HL-60 (cell line): ENCODE measurements around the gene MUSTN1.

Experiments used
- GABPA ChIP-seq: IDR thresholded peaks from 2 replicates; pipeline ENCODE4 v1.6.1; 2012; ENCODE audit warnings: low read depth
- POLR2AphosphoS5 ChIP-seq: IDR thresholded peaks from 2 replicates; pipeline ENCODE4 v1.6.1; 2012; ENCODE audit warnings: low read depth
- REST ChIP-seq: IDR thresholded peaks from 2 replicates; pipeline ENCODE4 v1.6.1; 2012; ENCODE audit warnings: low read depth; ENCODE audit not compliant: insufficient replicate concordance
- TF ChIP-seq, protein P1 (sequence below): IDR thresholded peaks from one replicate; pipeline ENCODE4 v1.5.1; 2011; ENCODE audit warnings: low read length, control low read depth, inconsistent platforms; ENCODE audit not compliant: insufficient read depth

- TF ChIP-seq, protein P1, sequence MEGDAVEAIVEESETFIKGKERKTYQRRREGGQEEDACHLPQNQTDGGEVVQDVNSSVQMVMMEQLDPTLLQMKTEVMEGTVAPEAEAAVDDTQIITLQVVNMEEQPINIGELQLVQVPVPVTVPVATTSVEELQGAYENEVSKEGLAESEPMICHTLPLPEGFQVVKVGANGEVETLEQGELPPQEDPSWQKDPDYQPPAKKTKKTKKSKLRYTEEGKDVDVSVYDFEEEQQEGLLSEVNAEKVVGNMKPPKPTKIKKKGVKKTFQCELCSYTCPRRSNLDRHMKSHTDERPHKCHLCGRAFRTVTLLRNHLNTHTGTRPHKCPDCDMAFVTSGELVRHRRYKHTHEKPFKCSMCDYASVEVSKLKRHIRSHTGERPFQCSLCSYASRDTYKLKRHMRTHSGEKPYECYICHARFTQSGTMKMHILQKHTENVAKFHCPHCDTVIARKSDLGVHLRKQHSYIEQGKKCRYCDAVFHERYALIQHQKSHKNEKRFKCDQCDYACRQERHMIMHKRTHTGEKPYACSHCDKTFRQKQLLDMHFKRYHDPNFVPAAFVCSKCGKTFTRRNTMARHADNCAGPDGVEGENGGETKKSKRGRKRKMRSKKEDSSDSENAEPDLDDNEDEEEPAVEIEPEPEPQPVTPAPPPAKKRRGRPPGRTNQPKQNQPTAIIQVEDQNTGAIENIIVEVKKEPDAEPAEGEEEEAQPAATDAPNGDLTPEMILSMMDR: no peak
- TF ChIP-seq REST (no peak), POLR2AphosphoS5 (no peak), GABPA (no peak)
Observed at GRCh38 chr3:52786330-52787215, 48.2 kb downstream of the MUSTN1 start.
